Activated CD8-positive, alpha-beta T cell treated with anti-CD3 and anti-CD28 coated beads, Interleukin-2, amount 10 ng/mL, durations not matched to agents 7 days and 5 days (primary cell): ENCODE measurements around the gene GGA3. TPM values are rescaled to one million over a fixed set of nuclear protein-coding genes. Genes with fewer than 3 reads are reported as not detected.
"Not testable (repeated sequence)": the region's sequence is repeated elsewhere in the genome, so short reads cannot be mapped to it uniquely, and the experiment has no call there.

Source experiments
- ATAC-seq: fragments of 150-1000 bp; cut with Tn5 transposase; one replicate; pipeline ENCODE4 v1.10.0; 2021; ENCODE audit warnings: moderate library complexity
- CTCF ChIA-PET: fragments of 350-600 bp; sonication (Branson Sonifier 250); formaldehyde crosslinking; loops from one replicate; lab custom pipeline; 2021; ENCODE audit warnings: antibody characterized with exemption; lab: Charles Lee
- POLR2A ChIA-PET: fragments of 350-600 bp; sonication (Branson Sonifier 250); formaldehyde crosslinking; loops from one replicate; lab custom pipeline; 2021; ENCODE audit warnings: antibody characterized with exemption; lab: Charles Lee
- DNase-seq: peaks from one replicate; pipeline ENCODE4 v3.0.0-alpha.2; 2020
- H3K27ac Mint-ChIP-seq: one replicate; pipeline ENCODE4 v1.8.0; 2021; ENCODE audit warnings: mild to moderate bottlenecking, mixed read lengths
- H3K27me3 Mint-ChIP-seq: one replicate; pipeline ENCODE4 v1.8.0; 2021; ENCODE audit warnings: low read depth, mixed read lengths
- H3K36me3 Mint-ChIP-seq: one replicate; pipeline ENCODE4 v1.8.0; 2021; ENCODE audit warnings: low read depth, mixed read lengths
- H3K4me1 Mint-ChIP-seq: one replicate; pipeline ENCODE4 v1.8.0; 2021; ENCODE audit warnings: low read depth, mixed read lengths
- H3K4me3 Mint-ChIP-seq: one replicate; pipeline ENCODE4 v1.8.0; 2021; ENCODE audit warnings: mild to moderate bottlenecking, mixed read lengths
- H3K9me3 Mint-ChIP-seq: one replicate; pipeline ENCODE4 v1.8.0; 2022; ENCODE audit warnings: mixed read lengths; ENCODE audit not compliant: insufficient read depth
- total RNA-seq, 2 experiments: library from RNA; stranded (reverse); gene quantifications; one replicate each; pipeline ENCODE4 v1.2.3, GENCODE V29; 2021

GGA3 gene
- total RNA-seq, 2 experiments from 2014 or later: 65.7 to 75.4 TPM

DNA sequence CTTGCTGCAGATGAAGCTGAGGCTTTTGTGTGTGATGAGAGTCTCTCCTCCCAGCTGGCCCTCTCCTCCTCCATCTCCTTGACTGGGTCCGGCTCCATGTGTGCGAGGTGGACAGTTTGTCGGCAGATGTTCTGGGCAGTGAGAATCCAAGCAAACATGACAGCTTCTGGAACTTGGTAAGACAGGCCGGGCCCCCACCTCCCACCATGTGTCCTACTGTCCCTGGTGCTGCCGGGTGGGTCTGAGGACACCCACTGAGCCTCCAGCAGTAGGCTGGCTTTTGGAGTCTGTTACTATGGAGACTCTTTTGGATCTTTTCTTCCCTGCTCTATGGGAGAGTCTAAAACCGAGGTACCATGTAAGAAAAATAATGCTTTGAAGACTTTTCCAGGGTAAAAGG lies 43.3 kb downstream of the GGA3 start:
- Mint-ChIP-seq H3K4me3 (no peak overlapping the region), H3K4me1 (no peaks in the 10 kb centered on the region), H3K27ac (no peak overlapping the region), H3K9me3 (no peaks in the 10 kb centered on the region), H3K36me3 (peaks cover 50% of the 10 kb centered on the region), H3K27me3 (no peaks in the 10 kb centered on the region)
- ChIA-PET CTCF (interaction anchor here (1.0 kb wide), 1 partner anchor 9 kb away, joined by 3 read pairs; no protein-coding TSS in a partner anchor), POLR2A (interaction anchor here (1.5 kb wide), 1 partner anchor 13 kb away, joined by 3 read pairs; the partner anchor contains the start of gene NUP85)
- no peak for DNase-seq
- no peak for ATAC-seq

DNA sequence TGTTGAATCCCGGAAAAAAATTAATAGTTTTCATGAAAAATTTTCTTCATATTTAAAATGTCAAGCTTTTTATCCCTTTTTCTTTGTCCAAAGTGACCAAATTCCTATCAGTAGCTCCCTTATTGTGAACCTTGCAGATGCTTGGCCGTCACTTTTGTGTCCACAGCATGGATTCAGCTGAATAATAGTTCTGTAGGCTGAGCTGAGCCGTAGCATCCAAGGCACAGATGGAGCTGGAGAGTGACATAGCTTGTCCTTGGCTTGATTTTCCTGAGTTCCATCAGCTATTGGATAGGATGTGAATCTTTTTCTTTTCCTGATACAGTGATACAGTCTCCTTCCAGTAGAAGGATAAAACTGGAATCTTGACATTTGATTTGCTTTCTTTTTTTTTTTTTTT lies 52.3 kb downstream of the GGA3 start:
- POLR2A ChIA-PET: interaction anchor here (0.7 to 1.0 kb wide), 2 partner anchors 55 to 99 kb away, joined by 3 read pairs; partner anchors contain the start of genes ARMC7 and JPT1

DNA sequence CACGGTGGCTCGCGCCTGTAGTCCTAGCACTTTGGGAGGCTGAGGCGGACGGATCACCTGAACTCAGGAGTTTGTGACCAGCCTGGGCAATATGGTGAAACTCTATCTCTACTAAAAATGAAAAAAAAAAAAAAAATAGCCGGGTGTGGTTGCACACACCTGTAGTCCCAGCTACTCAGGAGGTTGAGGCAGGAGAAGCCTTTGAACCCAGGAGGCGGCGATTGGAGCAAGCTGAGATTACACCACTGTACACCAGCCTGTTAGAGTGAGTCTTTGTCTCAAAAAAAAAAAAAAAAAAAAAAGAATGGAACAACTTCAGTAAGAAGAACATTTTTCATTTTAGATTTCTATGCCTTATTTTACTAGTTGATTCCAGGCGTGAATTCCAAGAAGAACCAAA lies 53.2 kb downstream of the GGA3 start:
- DNase-seq: no peak
- ChIA-PET CTCF (interaction anchor here (1.3 to 1.6 kb wide), 5 partner anchors 27 to 247 kb away, joined by 3 to 6 read pairs (median 4); no protein-coding TSS in a partner anchor), POLR2A (interaction anchor here (1.0 kb wide), 1 partner anchor 54 kb away, joined by 3 read pairs; the partner anchor contains the start of gene JPT1)
- ATAC-seq: no peak
- H3K4me3 Mint-ChIP-seq: no peak overlapping the region
- no peaks in the 10 kb centered on the region for H3K9me3 Mint-ChIP-seq
- H3K27ac Mint-ChIP-seq: no peak overlapping the region
- H3K4me1 Mint-ChIP-seq: peaks cover 31% of the 10 kb centered on the region
- no peaks in the 10 kb centered on the region for H3K27me3 Mint-ChIP-seq
- H3K36me3 Mint-ChIP-seq: peaks cover 31% of the 10 kb centered on the region

More for the DNA sequence above, 52.3 kb downstream of the GGA3 start:
- Mint-ChIP-seq H3K4me1 (peaks cover 26% of the 10 kb centered on the region), H3K27me3 (no peaks in the 10 kb centered on the region), H3K9me3 (no peaks in the 10 kb centered on the region), H3K4me3 (no peak overlapping the region), H3K27ac (no peak overlapping the region), H3K36me3 (peaks cover 34% of the 10 kb centered on the region)
- DNase-seq (no peak), ATAC-seq (no peak)
- CTCF ChIA-PET: interaction anchor here (0.7 to 2.4 kb wide), 8 partner anchors 9 to 950 kb away, joined by 3 to 8 read pairs (median 4); no protein-coding TSS in a partner anchor

DNA sequence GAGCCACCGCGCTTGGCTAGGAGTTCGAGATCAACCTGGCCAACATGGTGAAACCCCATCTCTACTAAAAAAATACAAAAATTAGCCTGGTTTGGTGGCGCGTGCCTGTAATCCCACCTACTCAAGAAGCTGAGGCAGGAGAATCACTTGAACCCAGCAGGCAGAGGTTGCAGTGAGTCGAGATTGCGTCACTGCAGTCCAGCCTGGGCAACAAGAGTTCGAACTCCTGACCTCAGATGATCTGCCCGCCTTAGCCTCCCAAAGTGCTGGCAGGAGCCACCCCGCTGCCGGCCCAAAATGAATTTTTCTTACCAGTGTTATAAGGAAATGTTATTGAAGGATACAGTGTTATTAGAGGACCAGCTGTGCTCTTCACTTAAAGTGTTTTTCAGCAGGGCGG lies 53.6 kb downstream of the GGA3 start:
- Mint-ChIP-seq H3K27ac (no peak overlapping the region), H3K27me3 (no peaks in the 10 kb centered on the region), H3K36me3 (peaks cover 28% of the 10 kb centered on the region), H3K4me3 (no peak overlapping the region), H3K9me3 (no peaks in the 10 kb centered on the region), H3K4me1 (peaks cover 31% of the 10 kb centered on the region)
- DNase-seq (no peak), ATAC-seq (no peak)
- POLR2A ChIA-PET: no interaction called here
- CTCF ChIA-PET: interaction anchor here (1.5 kb wide), 2 partner anchors 27 to 94 kb away, joined by 3 to 6 read pairs; no protein-coding TSS in a partner anchor

DNA sequence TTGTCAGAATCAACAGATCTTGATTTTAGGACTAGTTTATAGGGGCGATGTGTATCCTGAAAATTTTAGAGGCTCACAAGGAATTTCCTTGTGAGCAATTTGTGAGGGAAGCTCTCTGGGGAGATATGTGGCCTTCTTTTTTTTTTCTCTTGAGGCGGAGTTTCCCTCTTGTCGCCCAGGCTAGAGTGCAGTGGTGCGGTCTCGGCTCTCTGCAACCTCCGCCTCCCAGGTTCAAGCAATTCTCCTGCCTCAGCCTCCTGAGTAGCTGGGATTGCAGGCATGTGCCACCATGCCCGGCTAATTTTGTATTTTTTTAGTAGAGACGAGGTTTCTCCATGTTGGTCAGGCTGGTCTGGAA lies 54.4 kb downstream of the GGA3 start:
- H3K27me3 Mint-ChIP-seq, ATAC-seq, H3K9me3 Mint-ChIP-seq, DNase-seq: not testable (repeated sequence)
- Mint-ChIP-seq H3K36me3 (peaks cover 28% of the 10 kb centered on the region), H3K27ac (peak overlapping the region; percentile 100), H3K4me3 (peak overlapping the region; percentile 97), H3K4me1 (peaks cover 31% of the 10 kb centered on the region)
- ChIA-PET POLR2A (interaction anchor here (0.6 to 2.1 kb wide), 3 partner anchors 26 to 359 kb away, joined by 3 to 7 read pairs (median 6); no protein-coding TSS in a partner anchor), CTCF (interaction anchor here (0.8 to 8.0 kb wide), 4 partner anchors 37 to 1141 kb away, joined by 3 to 88 read pairs (median 19); no protein-coding TSS in a partner anchor)

DNA sequence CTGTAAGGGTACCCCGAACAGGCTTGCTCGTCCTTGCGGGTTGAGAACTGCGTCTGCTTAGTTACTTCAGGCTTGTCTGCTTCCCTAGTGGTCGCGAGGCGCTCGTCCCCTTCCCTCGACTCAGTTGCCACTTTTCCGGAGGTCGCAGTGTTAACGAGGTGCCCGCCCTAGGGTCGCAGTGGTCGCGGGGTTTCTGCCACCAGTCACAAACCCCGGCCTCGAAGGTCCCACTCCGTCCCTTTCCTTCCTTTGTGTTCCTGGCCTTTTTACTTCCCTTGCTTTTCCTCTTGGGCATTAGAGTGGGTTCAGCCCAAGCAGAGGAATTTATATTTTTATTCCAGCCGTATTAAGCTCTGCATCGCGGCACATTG lies 55.6 kb downstream of the GGA3 start:
- no peak for ATAC-seq
- POLR2A ChIA-PET: interaction anchor here (0.7 to 2.8 kb wide), 14 partner anchors 9 to 250 kb away, joined by 3 to 16 read pairs (median 6); partner anchors contain the start of genes GGA3, JPT1, MIF4GD and MRPS7
- peak overlapping the region; percentile 100 for H3K27ac Mint-ChIP-seq

DNA sequence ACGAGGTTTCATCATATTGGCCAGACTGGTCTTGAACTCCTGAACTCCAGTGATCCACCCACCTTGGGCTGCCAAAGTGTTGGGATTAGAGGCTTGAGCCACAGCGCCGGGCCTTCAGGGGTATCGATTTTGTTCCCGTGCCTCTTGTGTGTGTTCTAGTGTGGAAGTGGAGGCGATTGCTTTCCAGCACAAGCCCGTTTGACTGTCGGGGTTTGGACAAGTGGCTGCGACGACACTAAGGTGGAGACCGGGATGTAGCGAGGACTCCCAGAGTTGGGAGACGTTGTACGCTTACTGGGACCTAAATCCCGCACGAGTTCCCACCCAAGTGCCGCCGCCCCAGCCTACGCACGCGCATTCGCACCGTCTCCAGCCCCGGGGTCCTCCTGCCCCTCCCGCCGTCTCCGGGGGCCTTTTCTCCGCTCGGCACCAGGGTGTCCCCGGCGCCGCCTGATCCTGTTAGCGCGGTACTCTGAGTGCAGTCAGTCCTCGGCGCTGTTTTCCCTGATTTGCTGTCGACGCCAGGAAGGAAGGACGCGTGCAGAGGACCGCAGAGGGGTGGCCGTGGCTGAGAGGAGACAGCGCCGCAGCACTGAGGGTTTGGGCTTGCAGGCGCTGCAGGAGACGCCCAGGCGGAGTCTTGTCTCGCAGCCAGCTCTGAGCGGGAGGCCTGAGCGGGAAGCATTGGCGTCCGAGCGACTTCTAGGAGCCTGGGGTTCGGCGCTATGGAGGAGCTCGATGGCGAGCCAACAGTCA lies 56.2 kb downstream of the GGA3 start, which contains the start of gene NUP85:
Gene NUP85 (plus strand): TSS at position 643 of the 756 bp plus-strand sequence. CDS start 83 bp downstream, at position 726.
- CTCF ChIA-PET: interaction anchor here (0.6 to 8.0 kb wide), 15 partner anchors 8 to 244 kb away, joined by 3 to 88 read pairs (median 3); partner anchors contain the start of genes GGA3, MIF4GD and MRPS7

More for the DNA sequence above, 55.6 kb downstream of the GGA3 start:
- H3K4me3 Mint-ChIP-seq: peak overlapping the region; percentile 97
- no peaks in the 10 kb centered on the region for H3K27me3 Mint-ChIP-seq
- CTCF ChIA-PET: interaction anchor here (0.6 to 8.0 kb wide), 14 partner anchors 9 to 244 kb away, joined by 3 to 88 read pairs (median 3); partner anchors contain the start of genes GGA3, MIF4GD and MRPS7
- DNase-seq: no peak
- peaks cover 35% of the 10 kb centered on the region for H3K4me1 Mint-ChIP-seq
- H3K9me3 Mint-ChIP-seq: no peaks in the 10 kb centered on the region
- H3K36me3 Mint-ChIP-seq: peaks cover 20% of the 10 kb centered on the region

DNA sequence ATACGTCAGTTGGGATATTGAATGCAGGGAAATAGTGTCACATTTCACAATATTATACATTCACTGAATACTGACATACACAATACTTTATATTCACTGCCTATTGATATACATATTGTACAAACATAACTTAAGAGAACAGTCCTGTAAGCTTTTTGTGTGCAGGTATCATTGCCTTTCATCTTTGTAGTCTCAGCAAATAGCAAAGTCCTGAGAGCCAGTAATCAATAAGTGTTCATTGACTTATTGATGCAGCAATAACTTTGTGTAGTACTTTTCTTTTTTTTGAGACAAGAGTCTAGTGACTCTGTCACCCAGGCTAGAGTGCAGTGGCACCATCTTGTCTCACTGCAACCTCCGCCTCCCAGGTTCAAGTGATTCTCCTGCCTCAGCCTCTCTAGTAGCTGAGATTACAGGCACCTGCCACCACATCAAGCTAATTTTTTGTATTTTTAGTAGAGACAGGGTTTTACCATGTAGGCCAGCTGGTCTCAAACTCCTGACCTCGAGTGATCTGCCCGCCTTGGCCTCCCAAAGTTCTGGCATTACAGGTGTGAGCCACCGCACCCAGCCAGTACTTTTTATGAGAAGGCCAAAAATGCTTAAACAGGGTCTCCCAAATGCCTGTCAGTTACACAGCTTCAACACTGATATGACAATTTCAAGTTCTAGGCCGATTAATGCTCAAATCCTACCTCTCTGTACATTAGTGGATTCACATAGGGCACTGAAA lies 61.4 kb downstream of the GGA3 start:
- H3K27ac Mint-ChIP-seq: no peak overlapping the region
- ChIA-PET CTCF (interaction anchor here (1.1 to 8.0 kb wide), 8 partner anchors 10 to 239 kb away, joined by 3 to 210 read pairs (median 36); partner anchors contain the start of gene ARMC7), POLR2A (no interaction called here)
- H3K4me1 Mint-ChIP-seq: peaks cover 12% of the 10 kb centered on the region
- no peak for DNase-seq
- no peaks in the 10 kb centered on the region for H3K9me3 Mint-ChIP-seq
- no peaks in the 10 kb centered on the region for H3K36me3 Mint-ChIP-seq
- ATAC-seq: no peak
- no peak overlapping the region for H3K4me3 Mint-ChIP-seq
- no peaks in the 10 kb centered on the region for H3K27me3 Mint-ChIP-seq

More for the DNA sequence above, 56.2 kb downstream of the GGA3 start, which contains the start of gene NUP85:
- Mint-ChIP-seq H3K27ac (peak within 1 kb of the TSS; percentile 100), H3K4me3 (peak within 1 kb of the TSS; percentile 97), H3K9me3 (no peaks in the 10 kb centered on the region), H3K27me3 (no peaks in the 10 kb centered on the region), H3K36me3 (peaks cover 17% of the 10 kb centered on the region), H3K4me1 (peaks cover 35% of the 10 kb centered on the region)
- ATAC-seq (peak; percentile 87), DNase-seq (peak; percentile 94)
- POLR2A ChIA-PET: interaction anchor here (0.6 to 2.8 kb wide), 16 partner anchors 8 to 251 kb away, joined by 3 to 16 read pairs (median 4); partner anchors contain the start of genes GGA3, JPT1, MIF4GD and MRPS7

DNA sequence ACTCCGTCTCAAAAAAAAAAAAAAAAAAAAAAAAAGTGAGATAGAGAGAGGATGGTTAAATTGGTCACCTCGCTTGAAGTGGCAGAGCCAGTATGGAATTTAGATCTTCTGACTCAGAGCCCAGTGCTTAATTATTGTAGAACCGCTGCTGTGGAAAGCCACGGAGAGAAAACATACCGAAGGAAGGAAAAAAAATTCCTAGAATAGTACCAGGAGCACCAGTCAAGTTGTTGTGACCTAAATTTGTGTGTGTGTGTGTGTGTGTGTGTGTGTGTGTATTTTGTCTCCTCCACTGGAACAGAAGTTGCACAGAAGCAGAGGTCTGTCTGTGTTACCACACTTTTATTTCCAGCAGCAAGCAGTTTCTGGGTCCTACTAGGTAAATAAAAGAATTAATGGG lies 66.5 kb downstream of the GGA3 start:
- H3K27me3 Mint-ChIP-seq: no peaks in the 10 kb centered on the region
- ATAC-seq (no peak), DNase-seq (no peak)
- ChIA-PET POLR2A (no interaction called here), CTCF (no interaction called here)
- peaks cover 5% of the 10 kb centered on the region for H3K4me1 Mint-ChIP-seq
- H3K36me3 Mint-ChIP-seq: no peaks in the 10 kb centered on the region
- H3K27ac Mint-ChIP-seq: no peak overlapping the region
- no peak overlapping the region for H3K4me3 Mint-ChIP-seq
- H3K9me3 Mint-ChIP-seq: no peaks in the 10 kb centered on the region

DNA sequence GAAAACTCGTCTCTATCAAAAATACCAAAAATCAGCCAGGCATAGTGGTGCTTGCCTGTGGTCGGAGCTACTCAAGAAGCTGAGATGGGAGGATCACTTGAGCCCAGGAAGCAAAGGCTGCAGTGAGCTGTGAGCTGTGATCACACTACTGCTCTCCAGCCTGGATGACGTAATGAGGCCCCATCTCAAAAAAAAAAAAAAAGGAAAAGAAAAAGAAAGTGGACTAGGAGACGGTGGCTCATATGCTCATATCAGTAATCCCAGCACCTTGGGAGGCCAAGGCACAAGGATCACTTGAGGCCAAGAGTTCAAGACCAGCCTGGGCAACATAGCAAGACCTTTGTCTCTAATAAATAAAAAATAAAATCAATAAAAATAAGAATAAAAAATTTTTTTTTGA lies 69.8 kb downstream of the GGA3 start:
- Mint-ChIP-seq H3K36me3 (no peaks in the 10 kb centered on the region), H3K27me3 (no peaks in the 10 kb centered on the region), H3K27ac (no peak overlapping the region), H3K4me3 (no peak overlapping the region), H3K4me1 (peaks cover 17% of the 10 kb centered on the region), H3K9me3 (no peaks in the 10 kb centered on the region)
- ChIA-PET CTCF (interaction anchor here (0.8 to 6.0 kb wide), 4 partner anchors 9 to 77 kb away, joined by 3 to 67 read pairs (median 8); partner anchors contain the start of gene SUMO2), POLR2A (interaction anchor here (0.7 kb wide), 1 partner anchor 9 kb away, joined by 4 read pairs; the partner anchor contains the start of gene SUMO2)
- ATAC-seq: no peak
- no peak for DNase-seq
